ENCODE measurements around the gene PEX16. TPM values are rescaled to one million over a fixed set of nuclear protein-coding genes. Genes with fewer than 3 reads are reported as not detected.

PEX16 gene
- total and polyA plus RNA-seq, 9 of the 15 experiments (the other 6 are each of a cell fraction or from before 2014, with no cell fraction given): 1.5 to 43.9 (median 14.6) TPM

DNA sequence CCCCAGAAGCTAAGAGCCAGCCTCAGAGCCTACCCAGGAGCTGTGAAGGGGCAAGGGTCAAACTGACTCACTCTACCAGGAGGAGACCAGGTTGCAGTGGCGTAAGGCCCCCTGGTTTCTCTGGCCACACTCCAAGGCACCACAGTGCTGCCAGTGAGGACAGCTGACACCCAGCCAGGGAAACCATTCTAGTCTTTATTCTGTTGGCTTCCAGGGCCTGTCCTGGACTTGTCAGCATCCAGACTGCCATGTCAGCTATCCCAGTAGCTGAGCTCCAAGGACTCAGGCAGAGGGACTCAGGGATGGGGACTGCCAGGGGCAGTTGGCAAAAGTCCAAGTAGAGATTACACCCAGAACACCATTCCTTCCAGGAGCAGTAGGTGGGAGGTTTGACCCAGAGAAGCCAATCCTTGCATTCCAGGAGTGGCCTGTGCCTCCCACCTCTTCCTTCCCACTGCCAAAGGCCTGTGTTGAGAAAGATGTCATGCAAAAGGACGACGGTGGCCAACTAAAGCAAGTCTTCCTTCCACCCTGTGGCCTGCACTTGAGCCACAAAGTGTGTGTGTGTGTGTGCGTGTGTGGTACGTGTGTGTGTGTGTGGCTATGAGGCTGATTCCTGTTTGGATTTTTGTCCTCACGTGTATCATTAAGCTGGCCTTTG, 35.8 kb downstream of the PEX16 start:
- peaks cover 36% of the 10 kb centered on the region; the same call in 2 of the 3 replicates for H3K36me3 ChIP-seq (ENCODE audit: control insufficient read depth, insufficient read depth, low read length)
- H3K9me1 ChIP-seq (ENCODE audit: control insufficient read depth, insufficient read depth, low read length): no peaks in the 10 kb centered on the region
- FAIRE-seq: no peak
- H4K20me1 ChIP-seq (replicated peaks; ENCODE audit: control insufficient read depth, insufficient read depth, low read length): peaks cover 23% of the 10 kb centered on the region
- no peak overlapping the region for H3K4me3 ChIP-seq
- peaks cover 22 to 26% of the 10 kb centered on the region in 2 experiments for H3K4me1 ChIP-seq (replicated peaks in 1 of 2; ENCODE audit: control insufficient read depth in 2 of 2, insufficient read depth in 2 of 2, low read length in 2 of 2)
- no peaks in the 10 kb centered on the region for H3K27me3 ChIP-seq (ENCODE audit: control insufficient read depth in 2 of 2, insufficient read depth in 2 of 2, low read length in 2 of 2)
- no peak overlapping the region for H3K4me2 ChIP-seq (ENCODE audit: insufficient read depth, low read length)
- POLR2A ChIA-PET: interaction anchor here (0.8 to 1.1 kb wide), 2 partner anchors 11 to 19 kb away, joined by 3 to 4 read pairs; no protein-coding TSS in a partner anchor
- ATAC-seq: no peak
- H3K27ac ChIP-seq (ENCODE audit: extremely low read depth, low read depth, low read length): no peak overlapping the region
- no peak overlapping the region for H3K9ac ChIP-seq (ENCODE audit: insufficient read depth in 1 of 2, low read depth in 2 of 2, low read length in 2 of 2)
- BruUV-seq (replicated peaks): no TSS peak
- 80% methylated on average over 6 of the region's 6 CpGs for WGBS (ENCODE audit: insufficient coverage, low coverage, missing lambda C conversion rate)
- no peak for TF ChIP-seq CREBBP (IDR thresholded peaks at IDR 0.05; ENCODE audit: low read depth, low read length)
- no peak for TF ChIP-seq TFAM (CRISPR knock-in tag; conservative IDR thresholded peaks at IDR 0.05)
- TF ChIP-seq NFIC (IDR thresholded peaks at IDR 0.05): peak; percentile 74
- H2AFZ ChIP-seq (ENCODE audit: low read depth, low read length): no peak overlapping the region
- DNase-seq (ENCODE audit: extremely low read depth in 1 of 4, low spot score in 3 of 4): no peak
- H3K9me3 ChIP-seq (replicated peaks; ENCODE audit: control insufficient read depth, insufficient read depth, low read depth, low read length): no peaks in the 10 kb centered on the region
- H3K79me2 ChIP-seq (ENCODE audit: control insufficient read depth, insufficient read depth, low read length): no peaks in the 10 kb centered on the region
- in situ Hi-C loops (cut with MboI) (no loop called here), intact Hi-C loops (cut with micrococcal nuclease) (no loop called here)
- CTCF ChIA-PET (ENCODE audit: low intra/inter-chr PET ratio): no interaction called here

DNA sequence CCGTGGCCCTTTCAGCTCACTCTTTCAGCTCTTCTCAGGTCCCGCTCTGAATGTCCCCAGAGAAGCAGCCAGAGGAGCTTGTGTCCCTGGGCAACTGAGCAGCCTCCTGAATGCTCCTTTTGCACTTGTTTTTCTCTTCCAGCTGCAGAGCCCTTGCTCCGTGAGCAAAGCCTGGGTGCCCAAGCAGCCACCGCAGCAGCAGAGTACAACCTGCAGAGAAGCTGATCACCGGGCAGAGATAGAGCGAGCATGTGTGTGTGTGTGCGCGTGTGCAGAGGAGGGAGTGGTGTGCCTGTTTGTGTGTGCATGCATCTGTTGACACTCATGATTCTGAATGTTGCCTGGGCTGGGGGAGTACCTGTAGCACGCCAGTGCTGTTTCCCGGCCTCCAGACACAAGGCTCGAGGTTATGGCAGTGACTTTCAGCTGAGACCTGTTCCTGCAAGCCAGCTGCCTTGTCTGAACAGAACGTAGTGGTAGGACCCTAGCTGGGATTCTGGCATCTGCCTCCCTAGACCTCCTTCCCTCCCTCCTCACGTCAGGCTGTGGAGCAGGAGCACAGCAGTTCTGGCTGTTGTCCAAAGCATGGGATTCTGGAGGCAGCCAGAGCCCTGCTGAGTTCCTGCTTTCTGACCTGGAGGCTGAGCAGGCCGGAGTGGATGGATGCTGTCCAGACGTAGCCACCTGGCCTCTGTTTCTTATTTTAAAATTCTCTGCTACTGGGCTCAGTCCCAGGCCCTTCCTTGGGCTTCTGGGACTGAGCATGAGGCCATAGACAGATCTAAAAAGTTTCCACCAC, 36.7 kb downstream of the PEX16 start:
- H3K79me2 ChIP-seq (ENCODE audit: control insufficient read depth, insufficient read depth, low read length): no peaks in the 10 kb centered on the region
- no peaks in the 10 kb centered on the region for H3K9me3 ChIP-seq (replicated peaks; ENCODE audit: control insufficient read depth, insufficient read depth, low read depth, low read length)
- no peak for FAIRE-seq
- H3K4me2 ChIP-seq (ENCODE audit: insufficient read depth, low read length): no peak overlapping the region
- no peak for ATAC-seq
- H3K36me3 ChIP-seq (ENCODE audit: control insufficient read depth, insufficient read depth, low read length): peaks cover 44% of the 10 kb centered on the region
- in situ Hi-C loops (cut with MboI) (no loop called here), intact Hi-C loops (cut with micrococcal nuclease) (no loop called here)
- no peak overlapping the region for H2AFZ ChIP-seq (ENCODE audit: low read depth, low read length)
- H3K9ac ChIP-seq (ENCODE audit: insufficient read depth in 1 of 2, low read depth in 2 of 2, low read length in 2 of 2): peak overlapping the region in 1 of 2 experiments; percentile 62; a peak in 1 of 4 replicates
- peaks cover 20 to 22% of the 10 kb centered on the region in 2 experiments for H3K4me1 ChIP-seq (replicated peaks in 1 of 2; ENCODE audit: control insufficient read depth in 2 of 2, insufficient read depth in 2 of 2, low read length in 2 of 2)
- 0 out of 3 replicates have a peak overlapping the region, but pooled peaks have one; percentile 1 for H3K27ac ChIP-seq (ENCODE audit: extremely low read depth, low read depth, low read length)
- H3K9me1 ChIP-seq (ENCODE audit: control insufficient read depth, insufficient read depth, low read length): no peaks in the 10 kb centered on the region
- POLR2A ChIA-PET: interaction anchor here (0.8 to 1.5 kb wide), 5 partner anchors 10 to 114 kb away, joined by 3 to 7 read pairs (median 5); no protein-coding TSS in a partner anchor
- 85% methylated on average over 15 of the region's 15 CpGs for WGBS (ENCODE audit: insufficient coverage, low coverage, missing lambda C conversion rate)
- H3K27me3 ChIP-seq (ENCODE audit: control insufficient read depth in 2 of 2, insufficient read depth in 2 of 2, low read length in 2 of 2): no peaks in the 10 kb centered on the region
- no TSS peak for BruUV-seq (replicated peaks)
- no peak for DNase-seq (ENCODE audit: extremely low read depth in 1 of 4, low spot score in 3 of 4)
- CTCF ChIA-PET (ENCODE audit: low intra/inter-chr PET ratio): no interaction called here
- H4K20me1 ChIP-seq (replicated peaks; ENCODE audit: control insufficient read depth, insufficient read depth, low read length): peaks cover 15% of the 10 kb centered on the region
- no peak overlapping the region for H3K4me3 ChIP-seq
- TF ChIP-seq HCFC1 (IDR thresholded peaks at IDR 0.05; ENCODE audit: low read depth, low read length) (no peak), COPS2 (conservative IDR thresholded peaks at IDR 0.05) (no peak), ZFP1 (CRISPR knock-in tag; IDR thresholded peaks at IDR 0.05) (no peak), ARID1B (IDR thresholded peaks at IDR 0.05) (no peak)
- TF ChIP-seq, protein P1, sequence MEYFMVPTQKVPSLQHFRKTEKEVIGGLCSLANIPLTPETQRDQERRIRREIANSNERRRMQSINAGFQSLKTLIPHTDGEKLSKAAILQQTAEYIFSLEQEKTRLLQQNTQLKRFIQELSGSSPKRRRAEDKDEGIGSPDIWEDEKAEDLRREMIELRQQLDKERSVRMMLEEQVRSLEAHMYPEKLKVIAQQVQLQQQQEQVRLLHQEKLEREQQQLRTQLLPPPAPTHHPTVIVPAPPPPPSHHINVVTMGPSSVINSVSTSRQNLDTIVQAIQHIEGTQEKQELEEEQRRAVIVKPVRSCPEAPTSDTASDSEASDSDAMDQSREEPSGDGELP (CRISPR knock-in tag; IDR thresholded peaks at IDR 0.05; ENCODE audit: borderline replicate concordance): 0 out of 2 replicates have a peak, but pooled peaks have one; percentile 4
- TF ChIP-seq, protein P2, sequence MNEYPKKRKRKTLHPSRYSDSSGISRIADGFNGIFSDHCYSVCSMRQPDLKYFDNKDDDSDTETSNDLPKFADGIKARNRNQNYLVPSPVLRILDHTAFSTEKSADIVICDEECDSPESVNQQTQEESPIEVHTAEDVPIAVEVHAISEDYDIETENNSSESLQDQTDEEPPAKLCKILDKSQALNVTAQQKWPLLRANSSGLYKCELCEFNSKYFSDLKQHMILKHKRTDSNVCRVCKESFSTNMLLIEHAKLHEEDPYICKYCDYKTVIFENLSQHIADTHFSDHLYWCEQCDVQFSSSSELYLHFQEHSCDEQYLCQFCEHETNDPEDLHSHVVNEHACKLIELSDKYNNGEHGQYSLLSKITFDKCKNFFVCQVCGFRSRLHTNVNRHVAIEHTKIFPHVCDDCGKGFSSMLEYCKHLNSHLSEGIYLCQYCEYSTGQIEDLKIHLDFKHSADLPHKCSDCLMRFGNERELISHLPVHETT (CRISPR knock-in tag; conservative IDR thresholded peaks at IDR 0.05 in 1 of 2, IDR thresholded peaks at IDR 0.05 in 1 of 2): no peak

Measured in K562 (cell line).